GM18858 (cell line): ENCODE measurements around the gene HOXA1.

ENCODE experiments used
- ATAC-seq: cut with Tn5 transposase; IDR thresholded peaks from one replicate; pipeline ENCODE4 v1.9.1; 2021; ENCODE audit not compliant: unreplicated experiment

HOXA1 gene

GRCh38 chr7:27132214-27132613, 36.4 kb upstream of the HOXA1 start:
- no peak for ATAC-seq

GRCh38 chr7:27131390-27131819, 35.6 kb upstream of the HOXA1 start:
- no peak for ATAC-seq

GRCh38 chr7:27130540-27131389, 35.0 kb upstream of the HOXA1 start, which contains the start of gene HOXA4:
TSS of gene HOXA4 (minus strand) at chr7:27130757. CDS start at chr7:27130733, 24 bp downstream.
- ATAC-seq = no peak

GRCh38 chr7:27129729-27130539, 34.1 kb upstream of the HOXA1 start:
- no peak for ATAC-seq

GRCh38 chr7:27128776-27129728, 33.3 kb upstream of the HOXA1 start:
- ATAC-seq = no peak

- ATAC-seq = no peak
These were observed 32.2 kb upstream of the HOXA1 start for GRCh38 chr7:27128034-27128433.

GRCh38 chr7:27126596-27127327, 31.0 kb upstream of the HOXA1 start:
- no peak for ATAC-seq

GRCh38 chr7:27125986-27126394, 30.2 kb upstream of the HOXA1 start:
- no peak for ATAC-seq

GRCh38 chr7:27124902-27125689, 29.3 kb upstream of the HOXA1 start:
- no peak for ATAC-seq

- ATAC-seq = no peak
These were observed 28.5 kb upstream of the HOXA1 start for GRCh38 chr7:27124096-27124901.

GRCh38 chr7:27123477-27124053, 27.8 kb upstream of the HOXA1 start:
- ATAC-seq = no peak

GRCh38 chr7:27123007-27123476, 27.2 kb upstream of the HOXA1 start:
- ATAC-seq = no peak

GRCh38 chr7:27122077-27122910, 26.5 kb upstream of the HOXA1 start:
- ATAC-seq = no peak

- no peak for ATAC-seq
These were observed 25.9 kb upstream of the HOXA1 start for GRCh38 chr7:27121684-27122076.

GRCh38 chr7:27119412-27119911, 23.7 kb upstream of the HOXA1 start:
- no peak for ATAC-seq

GRCh38 chr7:27118580-27118979, 22.8 kb upstream of the HOXA1 start:
- ATAC-seq = no peak

GRCh38 chr7:27117887-27118491, 22.2 kb upstream of the HOXA1 start:
- no peak for ATAC-seq
